NCI-H526 (cell line): ENCODE measurements around the gene CSTF1.

Experiments
- DNase-seq, 2 experiments: peaks; one replicate each; lab custom pipeline; 2025; lab: John Stamatoyannopoulos, UW

Gene CSTF1

GRCh38 chr20:56429502-56429901 lies 37.1 kb downstream of the CSTF1 start:
- DNase-seq: no peak

- DNase-seq: no peak
Observed at GRCh38 chr20:56429941-56430340, 37.5 kb downstream of the CSTF1 start.

- no peak for DNase-seq
Observed at GRCh38 chr20:56430461-56430860, 38.0 kb downstream of the CSTF1 start.

- no peak for DNase-seq
Observed at GRCh38 chr20:56430957-56431356, 38.5 kb downstream of the CSTF1 start.

- DNase-seq: peak in 1 of 2 experiments; percentile 12
Observed at GRCh38 chr20:56431471-56431870, 39.0 kb downstream of the CSTF1 start.

- DNase-seq: no peak
Observed at GRCh38 chr20:56433221-56433879, 40.9 kb downstream of the CSTF1 start.

- DNase-seq: no peak
Observed at GRCh38 chr20:56433880-56434255, 41.4 kb downstream of the CSTF1 start.

GRCh38 chr20:56437196-56437960 lies 44.9 kb downstream of the CSTF1 start:
- no peak for DNase-seq

GRCh38 chr20:56438284-56438683 lies 45.8 kb downstream of the CSTF1 start:
- no peak for DNase-seq

GRCh38 chr20:56439771-56440291 lies 47.4 kb downstream of the CSTF1 start:
- no peak for DNase-seq

GRCh38 chr20:56440346-56441007 lies 48.0 kb downstream of the CSTF1 start:
- no peak for DNase-seq

- DNase-seq: no peak
Observed at GRCh38 chr20:56442389-56443365, 50.2 kb downstream of the CSTF1 start.

GRCh38 chr20:56443654-56444540 lies 51.5 kb downstream of the CSTF1 start:
- DNase-seq: no peak

- DNase-seq: no peak
Observed at GRCh38 chr20:56445130-56445529, 52.7 kb downstream of the CSTF1 start.

- no peak for DNase-seq
Observed at GRCh38 chr20:56445540-56445939, 53.1 kb downstream of the CSTF1 start.

GRCh38 chr20:56447227-56447626 lies 54.8 kb downstream of the CSTF1 start:
- DNase-seq: no peak

- DNase-seq: no peak
Observed at GRCh38 chr20:56449459-56449858, 57.0 kb downstream of the CSTF1 start.

GRCh38 chr20:56451056-56451765 lies 58.8 kb downstream of the CSTF1 start:
- no peak for DNase-seq

- no peak for DNase-seq
Observed at GRCh38 chr20:56453352-56453751, 60.9 kb downstream of the CSTF1 start.

GRCh38 chr20:56454754-56455153 lies 62.3 kb downstream of the CSTF1 start:
- DNase-seq: no peak
